SK-N-SH treated with all-trans-retinoic acid at 6 μM for 48 hours (cell line): ENCODE data around the gene JMJD4.

ENCODE experiments used
- ATAC-seq: fragments of 200-7000 bp; cut with Tn5 transposase; 3 replicates; pipeline ENCODE4 v1.9.1; 2020; ENCODE audit warnings: mild to moderate bottlenecking, moderate library complexity
- ARNTL ChIP-seq: fragments of 450-650 bp; formaldehyde crosslinking; IDR thresholded peaks from 2 replicates; pipeline ENCODE4 v1.5.0; 2020; ENCODE audit warnings: low read depth, mild to moderate bottlenecking, moderate library complexity, borderline replicate concordance
- BACH2 ChIP-seq: fragments of 250-450 bp; sonication (Bioruptor Pico); IDR thresholded peaks from 2 replicates; pipeline ENCODE4 v1.9.0; 2021; ENCODE audit warnings: mild to moderate bottlenecking, borderline replicate concordance
- CREB5 ChIP-seq: fragments of 250-450 bp; sonication (Bioruptor Pico); IDR thresholded peaks from 2 replicates; pipeline ENCODE4 v1.5.1; 2020; ENCODE audit warnings: low read depth, mild to moderate bottlenecking, moderate library complexity
- CSDC2 ChIP-seq: fragments of 250-450 bp; sonication (Bioruptor Pico); IDR thresholded peaks from 2 replicates; pipeline ENCODE4 v1.5.0; 2020; ENCODE audit warnings: mild to moderate bottlenecking, moderate library complexity
- CSRNP3 ChIP-seq: fragments of 250-450 bp; sonication (Bioruptor Pico); IDR thresholded peaks from 2 replicates; pipeline ENCODE4 v1.5.1; 2021; ENCODE audit warnings: mild to moderate bottlenecking, moderate library complexity
- ESRRG ChIP-seq: fragments of 250-450 bp; sonication (Bioruptor Pico); IDR thresholded peaks from 2 replicates; pipeline ENCODE4 v1.6.1; 2021; ENCODE audit warnings: mild to moderate bottlenecking
- GLIS3 ChIP-seq: fragments of 250-450 bp; sonication (Bioruptor Pico); IDR thresholded peaks from 2 replicates; pipeline ENCODE4 v1.5.0; 2020; ENCODE audit warnings: mild to moderate bottlenecking, moderate library complexity
- ISL1 ChIP-seq: fragments of 250-450 bp; sonication (Bioruptor Pico); IDR thresholded peaks from 2 replicates; pipeline ENCODE4 v2.1.2; 2022; ENCODE audit warnings: mild to moderate bottlenecking, moderate library complexity
- OSR1 ChIP-seq: fragments of 250-450 bp; sonication (Bioruptor Pico); IDR thresholded peaks from 2 replicates; pipeline ENCODE4 v1.8.0; 2022; ENCODE audit warnings: moderate library complexity, mild to moderate bottlenecking, inconsistent platforms
- PATZ1 ChIP-seq: fragments of 250-450 bp; sonication (Bioruptor Pico); IDR thresholded peaks from 2 replicates; pipeline ENCODE4 v1.8.0; 2020; ENCODE audit warnings: mild to moderate bottlenecking, moderate library complexity, borderline replicate concordance
- POU6F1 ChIP-seq: fragments of 250-450 bp; sonication (Bioruptor Pico); IDR thresholded peaks from 2 replicates; pipeline ENCODE4 v1.8.0; 2021; ENCODE audit warnings: low read depth, mild to moderate bottlenecking, moderate library complexity, borderline replicate concordance
- PPARA ChIP-seq: fragments of 250-450 bp; sonication (Bioruptor Pico); IDR thresholded peaks from 2 replicates; pipeline ENCODE4 v1.5.0; 2020; ENCODE audit warnings: mild to moderate bottlenecking, borderline replicate concordance
- RARB ChIP-seq: fragments of 250-450 bp; sonication (Bioruptor Pico); IDR thresholded peaks from 2 replicates; pipeline ENCODE4 v1.8.0; 2021; ENCODE audit warnings: mild to moderate bottlenecking, moderate library complexity
- SNAI2 ChIP-seq: fragments of 250-450 bp; sonication (Bioruptor Pico); IDR thresholded peaks from 2 replicates; pipeline ENCODE4 v1.5.0; 2020; ENCODE audit warnings: mild to moderate bottlenecking, moderate library complexity
- TCF4 ChIP-seq: fragments of 250-450 bp; sonication (Bioruptor Pico); IDR thresholded peaks from 2 replicates; pipeline ENCODE4 v1.8.0; 2021; ENCODE audit warnings: mild to moderate bottlenecking, moderate library complexity, borderline replicate concordance
- TOX ChIP-seq: fragments of 250-450 bp; sonication (Bioruptor Pico); IDR thresholded peaks from 2 replicates; pipeline ENCODE4 v1.8.0; 2021; ENCODE audit warnings: mild to moderate bottlenecking, moderate library complexity, borderline replicate concordance
- TSHZ2 ChIP-seq: fragments of 250-450 bp; sonication (Bioruptor Pico); IDR thresholded peaks from 2 replicates; pipeline ENCODE4 v1.5.0; 2020; ENCODE audit warnings: mild to moderate bottlenecking, moderate library complexity
- ZC3H10 ChIP-seq: fragments of 250-450 bp; sonication (Bioruptor Pico); IDR thresholded peaks from 2 replicates; pipeline ENCODE4 v1.5.1; 2021; ENCODE audit warnings: mild to moderate bottlenecking, moderate library complexity
- ZFP3 ChIP-seq: fragments of 250-450 bp; sonication (Bioruptor Pico); IDR thresholded peaks from 2 replicates; pipeline ENCODE4 v1.5.0; 2020; ENCODE audit warnings: mild to moderate bottlenecking, moderate library complexity
- ZFP30 ChIP-seq: fragments of 450-650 bp; formaldehyde crosslinking; IDR thresholded peaks from 2 replicates; pipeline ENCODE4 v1.5.0; 2022; ENCODE audit warnings: mild to moderate bottlenecking, moderate library complexity
- ZNF565 ChIP-seq: fragments of 450-650 bp; formaldehyde crosslinking; conservative IDR thresholded peaks from 2 replicates; pipeline ENCODE4 v1.5.0; 2020; ENCODE audit warnings: low read depth, mild to moderate bottlenecking, moderate library complexity
- ZNF8 ChIP-seq: fragments of 450-650 bp; formaldehyde crosslinking; IDR thresholded peaks from 2 replicates; pipeline ENCODE4 v1.5.0; 2020; ENCODE audit warnings: mild to moderate bottlenecking, moderate library complexity

JMJD4 gene

GRCh38 chr1:227777646-227778045 is 42.5 kb upstream of the JMJD4 start:
- ATAC-seq = no peak
- TF ChIP-seq CREB5 (CRISPR knock-in tag) = no peak

- TF ChIP-seq TSHZ2 (CRISPR knock-in tag) (no peak), GLIS3 (CRISPR knock-in tag) (no peak), TCF4 (CRISPR knock-in tag) (no peak), POU6F1 (no peak), ZFP3 (CRISPR knock-in tag) (no peak), PATZ1 (CRISPR knock-in tag) (no peak), ESRRG (no peak), BACH2 (no peak), RARB (CRISPR knock-in tag) (no peak), ISL1 (CRISPR knock-in tag) (no peak), ARNTL (CRISPR knock-in tag) (no peak), CSRNP3 (CRISPR knock-in tag) (no peak), PPARA (CRISPR knock-in tag) (no peak), TOX (CRISPR knock-in tag) (no peak), ZNF8 (CRISPR knock-in tag) (no peak), SNAI2 (no peak)
- no peak for ATAC-seq
These were observed 42.1 kb upstream of the JMJD4 start for GRCh38 chr1:227777156-227777555.

- no peak for TF ChIP-seq GLIS3 (CRISPR knock-in tag)
- TF ChIP-seq CSRNP3 (CRISPR knock-in tag) = no peak
- TF ChIP-seq OSR1 (CRISPR knock-in tag) = no peak
- no peak for TF ChIP-seq BACH2
- no peak for TF ChIP-seq ZFP3 (CRISPR knock-in tag)
- no peak for TF ChIP-seq RARB (CRISPR knock-in tag)
- TF ChIP-seq ESRRG = no peak
- TF ChIP-seq ZFP30 (CRISPR knock-in tag) = no peak
- TF ChIP-seq ARNTL (CRISPR knock-in tag) = no peak
- no peak for TF ChIP-seq CSDC2 (CRISPR knock-in tag)
- TF ChIP-seq ZNF8 (CRISPR knock-in tag) = no peak
- TF ChIP-seq ZC3H10 (CRISPR knock-in tag) = no peak
- no peak for TF ChIP-seq PPARA (CRISPR knock-in tag)
- no peak for TF ChIP-seq TSHZ2 (CRISPR knock-in tag)
- no peak for TF ChIP-seq ZNF565 (CRISPR knock-in tag)
- TF ChIP-seq SNAI2 = no peak
- TF ChIP-seq, all 23 proteins: peak for 0
- ATAC-seq = peak; percentile 73
These were observed 41.2 kb upstream of the JMJD4 start for GRCh38 chr1:227776331-227776771.
